Spleen (tissue), 7 donors: ENCODE measurements around the gene DMXL1.

ENCODE experiments used
- POLR2A ChIP-seq, 3 donors: fragments of 450-650 bp; IDR thresholded peaks; one replicate each; pipeline ENCODE4 v1.5.1; 2017; ENCODE audit warnings: antibody characterized with exemption in 3 of 3, mild to moderate bottlenecking in 1 of 3
- TF ChIP-seq, protein P1 (sequence below), 11 experiments: fragments of 200-600 bp in 7 of 11; fragments of 450-650 bp in 4 of 11; sonication (generic) in 4 of 11; IDR thresholded peaks in 8 of 11; conservative IDR thresholded peaks in 3 of 11; 1 replicate in 7 of 11; 2 replicates in 4 of 11; pipeline versions ENCODE4 v1.4.0 to v1.8.0; 2016 to 2021; ENCODE audit warnings: antibody characterized with exemption in 11 of 11, inconsistent platforms in 4 of 11, mild to moderate bottlenecking in 1 of 11
- donor health status: DM: no; HTN: no; CAD: no; lungs with moderate emphysema.
- donor health status: DM: no; HTN: no; CAD: no.
- donor health status: DM: no; HTN: no; CAD: no.

DNA sequence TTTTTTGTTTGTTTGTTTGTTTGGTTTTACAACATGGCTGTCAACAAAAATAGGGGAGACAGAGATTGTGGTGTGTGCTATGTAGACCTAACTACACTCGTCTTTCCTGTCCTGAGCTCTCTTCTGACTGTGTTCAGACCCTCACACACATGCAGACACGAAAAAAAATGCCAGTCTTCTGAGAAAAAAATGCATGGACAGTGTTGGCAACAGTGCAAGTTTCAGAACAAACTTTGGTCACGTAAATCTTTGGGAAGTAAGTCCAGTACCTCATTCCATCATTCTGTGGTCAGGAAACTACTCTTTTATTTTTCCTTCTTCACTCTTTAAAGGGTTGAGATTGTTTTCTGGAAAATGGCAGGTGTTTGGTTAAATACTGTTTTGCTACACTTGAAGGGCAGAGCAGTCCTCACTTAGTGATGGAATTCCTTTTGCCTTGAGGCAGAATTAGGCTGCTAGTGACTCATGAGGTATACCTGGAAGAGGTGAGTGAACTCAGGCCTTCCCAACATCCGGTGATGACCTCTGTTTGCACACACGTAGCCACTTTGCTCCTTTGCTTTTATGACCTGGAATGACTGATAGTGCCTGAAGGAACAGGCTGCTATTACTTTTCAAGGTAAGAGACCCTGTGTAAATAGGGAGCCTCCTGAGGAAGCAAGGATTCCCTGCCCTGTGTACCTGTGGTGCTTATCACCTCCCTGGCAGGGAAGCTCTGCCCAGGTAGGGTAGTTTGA lies 203.3 kb downstream of the DMXL1 start:
- TF ChIP-seq, protein P1, sequence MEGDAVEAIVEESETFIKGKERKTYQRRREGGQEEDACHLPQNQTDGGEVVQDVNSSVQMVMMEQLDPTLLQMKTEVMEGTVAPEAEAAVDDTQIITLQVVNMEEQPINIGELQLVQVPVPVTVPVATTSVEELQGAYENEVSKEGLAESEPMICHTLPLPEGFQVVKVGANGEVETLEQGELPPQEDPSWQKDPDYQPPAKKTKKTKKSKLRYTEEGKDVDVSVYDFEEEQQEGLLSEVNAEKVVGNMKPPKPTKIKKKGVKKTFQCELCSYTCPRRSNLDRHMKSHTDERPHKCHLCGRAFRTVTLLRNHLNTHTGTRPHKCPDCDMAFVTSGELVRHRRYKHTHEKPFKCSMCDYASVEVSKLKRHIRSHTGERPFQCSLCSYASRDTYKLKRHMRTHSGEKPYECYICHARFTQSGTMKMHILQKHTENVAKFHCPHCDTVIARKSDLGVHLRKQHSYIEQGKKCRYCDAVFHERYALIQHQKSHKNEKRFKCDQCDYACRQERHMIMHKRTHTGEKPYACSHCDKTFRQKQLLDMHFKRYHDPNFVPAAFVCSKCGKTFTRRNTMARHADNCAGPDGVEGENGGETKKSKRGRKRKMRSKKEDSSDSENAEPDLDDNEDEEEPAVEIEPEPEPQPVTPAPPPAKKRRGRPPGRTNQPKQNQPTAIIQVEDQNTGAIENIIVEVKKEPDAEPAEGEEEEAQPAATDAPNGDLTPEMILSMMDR (IDR thresholded peaks at IDR 0.05 in 8 of 11, conservative IDR thresholded peaks at IDR 0.05 in 3 of 11): no peak
- no peak for TF ChIP-seq POLR2A (IDR thresholded peaks at IDR 0.05)
